Measurements from ENCODE around the gene RUFY1. TPM values are rescaled to one million over a fixed set of nuclear protein-coding genes. Genes with fewer than 3 reads are reported as not detected.

Gene RUFY1
- total RNA-seq, 1 experiment from 2014 or later, result 63.9 TPM

DNA sequence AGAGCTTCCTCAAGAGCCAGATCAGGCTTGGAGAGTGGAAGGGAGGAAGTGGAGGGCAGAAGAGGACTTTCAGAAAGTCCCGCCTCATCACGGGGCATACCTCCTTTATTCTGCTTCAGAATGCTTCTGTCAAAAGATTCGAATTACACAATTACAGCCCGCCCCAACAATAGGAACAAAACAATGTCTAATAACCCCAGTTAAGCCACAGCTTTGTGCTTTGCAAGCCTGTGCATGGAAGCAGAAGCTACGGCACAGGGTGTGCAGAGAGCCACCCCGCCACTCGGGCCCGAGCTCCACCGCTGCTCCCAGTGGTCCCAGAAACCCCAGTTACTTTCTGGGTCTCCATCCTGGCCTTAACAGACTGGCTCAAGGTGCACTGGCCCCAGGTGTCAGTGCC is 49.6 kb downstream of the RUFY1 start:
- Histone ChIP-seq H4K20me1 (ENCODE audit: insufficient read depth) (no peaks in the 10 kb centered on the region), H3K4me2 (no peak overlapping the region), H3K4me3 (no peak overlapping the region), H3K4me1 (replicated peaks; ENCODE audit: insufficient read depth) (no peaks in the 10 kb centered on the region), H3K9me2 (ENCODE audit: insufficient read depth) (no peaks in the 10 kb centered on the region), H3K9me3 (ENCODE audit: insufficient read depth, low read depth) (no peaks in the 10 kb centered on the region), H3K27me3 (ENCODE audit: insufficient read depth, low read depth) (no peaks in the 10 kb centered on the region), H3F3A (ENCODE audit: insufficient read depth, low read depth) (peaks cover 6% of the 10 kb centered on the region; the same call in 1 of the 2 replicates), H3K27ac (no peak overlapping the region), H3K79me2 (ENCODE audit: low read depth) (no peaks in the 10 kb centered on the region), H2AFZ (no peak overlapping the region), H3K36me3 (ENCODE audit: low read depth) (peaks cover 4% of the 10 kb centered on the region; the same call in 1 of the 2 replicates)
- TF ChIP-seq, protein P1, sequence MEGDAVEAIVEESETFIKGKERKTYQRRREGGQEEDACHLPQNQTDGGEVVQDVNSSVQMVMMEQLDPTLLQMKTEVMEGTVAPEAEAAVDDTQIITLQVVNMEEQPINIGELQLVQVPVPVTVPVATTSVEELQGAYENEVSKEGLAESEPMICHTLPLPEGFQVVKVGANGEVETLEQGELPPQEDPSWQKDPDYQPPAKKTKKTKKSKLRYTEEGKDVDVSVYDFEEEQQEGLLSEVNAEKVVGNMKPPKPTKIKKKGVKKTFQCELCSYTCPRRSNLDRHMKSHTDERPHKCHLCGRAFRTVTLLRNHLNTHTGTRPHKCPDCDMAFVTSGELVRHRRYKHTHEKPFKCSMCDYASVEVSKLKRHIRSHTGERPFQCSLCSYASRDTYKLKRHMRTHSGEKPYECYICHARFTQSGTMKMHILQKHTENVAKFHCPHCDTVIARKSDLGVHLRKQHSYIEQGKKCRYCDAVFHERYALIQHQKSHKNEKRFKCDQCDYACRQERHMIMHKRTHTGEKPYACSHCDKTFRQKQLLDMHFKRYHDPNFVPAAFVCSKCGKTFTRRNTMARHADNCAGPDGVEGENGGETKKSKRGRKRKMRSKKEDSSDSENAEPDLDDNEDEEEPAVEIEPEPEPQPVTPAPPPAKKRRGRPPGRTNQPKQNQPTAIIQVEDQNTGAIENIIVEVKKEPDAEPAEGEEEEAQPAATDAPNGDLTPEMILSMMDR (conservative IDR thresholded peaks at IDR 0.05), result no peak
- TF ChIP-seq EZH2 (IDR thresholded peaks at IDR 0.05; ENCODE audit: low read depth), result no peak
- ChIA-PET CTCF (interaction anchor here (0.7 kb wide), 1 partner anchor 251 kb away, joined by 10 read pairs; no protein-coding TSS in a partner anchor), POLR2A (ENCODE audit: unreplicated experiment) (no interaction called here)
- intact Hi-C loops (cut with micrococcal nuclease; ENCODE audit: unreplicated experiment), result no loop called here
- BruUV-seq (replicated peaks), result no TSS peak
- no peak for DNase-seq

DNA sequence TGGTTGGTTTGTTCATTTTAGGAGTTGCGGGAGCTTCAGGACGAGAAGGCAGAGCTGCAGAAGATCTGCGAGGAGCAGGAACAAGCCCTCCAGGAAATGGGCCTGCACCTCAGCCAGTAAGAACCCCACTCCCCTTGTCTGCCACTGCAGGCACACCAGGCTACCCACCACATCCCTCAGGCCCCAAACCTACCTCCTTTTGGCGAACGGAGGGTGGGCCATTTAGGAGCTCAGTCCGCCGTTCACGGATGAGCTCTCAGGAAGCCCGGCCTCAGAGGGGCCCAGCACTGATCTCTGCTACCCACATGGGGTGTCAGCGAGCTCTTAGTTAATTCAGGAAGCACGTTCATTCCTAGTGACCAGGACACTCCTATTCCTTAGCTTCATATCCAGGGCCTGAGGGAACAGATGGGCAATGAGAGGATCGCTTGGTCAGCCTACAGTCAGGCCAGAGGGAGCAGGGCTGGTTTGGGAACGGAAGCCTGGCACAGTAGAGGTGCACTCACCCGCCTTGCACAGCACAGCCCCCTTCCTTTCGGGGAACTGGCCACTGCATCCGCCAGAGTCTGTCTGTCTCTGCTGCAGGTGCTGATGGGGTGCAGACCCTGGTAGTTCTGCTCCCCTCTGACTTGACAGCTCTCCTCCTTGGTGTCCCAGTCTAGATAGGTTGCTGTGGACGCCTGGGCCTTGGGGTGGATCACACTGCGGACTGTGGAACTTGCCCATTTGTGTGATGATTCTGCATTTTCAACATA is 51.7 kb downstream of the RUFY1 start:
- ChIA-PET CTCF (no interaction called here), POLR2A (ENCODE audit: unreplicated experiment) (no interaction called here)
- Histone ChIP-seq H3K4me2 (no peak overlapping the region), H3K79me2 (ENCODE audit: low read depth) (no peaks in the 10 kb centered on the region), H3F3A (ENCODE audit: insufficient read depth, low read depth) (peaks cover 7% of the 10 kb centered on the region; the same call in 1 of the 2 replicates), H3K4me1 (replicated peaks; ENCODE audit: insufficient read depth) (no peaks in the 10 kb centered on the region), H3K27me3 (ENCODE audit: insufficient read depth, low read depth) (no peaks in the 10 kb centered on the region), H3K9me3 (ENCODE audit: insufficient read depth, low read depth) (no peaks in the 10 kb centered on the region), H3K36me3 (ENCODE audit: low read depth) (no peaks in the 10 kb centered on the region; the same call in 1 of the 2 replicates), H3K27ac (no peak overlapping the region), H3K4me3 (no peak overlapping the region), H4K20me1 (ENCODE audit: insufficient read depth) (peaks cover 5% of the 10 kb centered on the region), H2AFZ (no peak overlapping the region), H3K9me2 (ENCODE audit: insufficient read depth) (no peaks in the 10 kb centered on the region)
- no TSS peak for BruUV-seq (replicated peaks)
- intact Hi-C loops (cut with micrococcal nuclease; ENCODE audit: unreplicated experiment), result no loop called here
- DNase-seq, result no peak
- TF ChIP-seq EZH2 (IDR thresholded peaks at IDR 0.05; ENCODE audit: low read depth), result no peak
- TF ChIP-seq, protein P1 (conservative IDR thresholded peaks at IDR 0.05), result no peak

DNA sequence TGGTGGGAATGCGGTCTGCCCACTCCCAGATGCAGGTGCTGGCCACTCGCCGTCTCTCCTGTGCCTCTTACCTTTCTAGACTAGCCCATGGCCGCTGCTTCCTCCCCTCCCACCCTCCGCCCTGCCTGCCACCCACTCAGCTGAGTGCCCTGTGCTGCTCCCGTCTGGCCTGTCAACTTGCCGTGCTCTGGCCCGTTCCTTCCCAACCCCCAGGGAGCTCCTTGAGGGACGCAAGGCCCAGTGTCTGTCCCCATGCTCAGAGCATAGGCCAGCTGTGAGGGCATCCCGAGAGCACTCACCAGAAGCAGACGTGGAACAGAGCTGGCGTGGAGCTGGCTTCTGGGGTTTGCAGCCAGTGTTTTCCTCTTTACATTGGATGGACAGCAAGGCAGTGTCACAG is 53.0 kb downstream of the RUFY1 start:
- no peaks in the 10 kb centered on the region for H3K79me2 ChIP-seq (ENCODE audit: low read depth)
- H3F3A ChIP-seq (ENCODE audit: insufficient read depth, low read depth), result peaks cover 19% of the 10 kb centered on the region
- H4K20me1 ChIP-seq (ENCODE audit: insufficient read depth), result peaks cover 6% of the 10 kb centered on the region
- H3K27ac ChIP-seq, result no peak overlapping the region
- intact Hi-C loops (cut with micrococcal nuclease; ENCODE audit: unreplicated experiment), result no loop called here
- H3K9me3 ChIP-seq (ENCODE audit: insufficient read depth, low read depth), result no peaks in the 10 kb centered on the region
- no peak overlapping the region for H3K4me2 ChIP-seq
- BruUV-seq (replicated peaks), result no TSS peak
- ChIA-PET POLR2A (ENCODE audit: unreplicated experiment) (no interaction called here), CTCF (no interaction called here)
- H3K36me3 ChIP-seq (ENCODE audit: low read depth), result no peaks in the 10 kb centered on the region; the same call in 1 of the 2 replicates
- H3K4me3 ChIP-seq, result no peak overlapping the region
- H2AFZ ChIP-seq, result no peak overlapping the region
- H3K27me3 ChIP-seq (ENCODE audit: insufficient read depth, low read depth), result no peaks in the 10 kb centered on the region
- no peaks in the 10 kb centered on the region for H3K4me1 ChIP-seq (replicated peaks; ENCODE audit: insufficient read depth)
- no peaks in the 10 kb centered on the region for H3K9me2 ChIP-seq (ENCODE audit: insufficient read depth)
- no peak for DNase-seq
- TF ChIP-seq, protein P1 (conservative IDR thresholded peaks at IDR 0.05), result no peak
- no peak for TF ChIP-seq EZH2 (IDR thresholded peaks at IDR 0.05; ENCODE audit: low read depth)

Data from PC-9 (cell line).